Endothelial cell of umbilical vein (primary cell): Measurements from ENCODE around the gene GPR25. TPM values are rescaled to one million over a fixed set of nuclear protein-coding genes. Genes with fewer than 3 reads are reported as not detected.

Source experiments
- BruUV-seq: library from RNA; stranded (reverse); fragments of 400-500 nt; replicated peaks from 2 replicates; lab custom pipeline; 2021; lab: Mats Ljungman, UMichigan
- CTCF ChIA-PET: fragments of 300-600, 350-600 bp; sonication (Branson Sonifier 250); formaldehyde crosslinking; loops from one replicate; lab custom pipeline; 2021; ENCODE audit warnings: antibody characterized with exemption, inconsistent platforms; lab: Charles Lee
- POLR2A ChIA-PET: fragments of 300-600, 350-600 bp; sonication (Branson Sonifier 250); formaldehyde crosslinking; loops from one replicate; lab custom pipeline; 2021; ENCODE audit warnings: antibody characterized with exemption, inconsistent platforms; lab: Charles Lee
- DNase-seq: peaks from one replicate; pipeline ENCODE4 v3.0.0-alpha.2; 2011; ENCODE audit warnings: low read depth, low spot score
- FAIRE-seq: peaks from 2 replicates; lab custom pipeline; 2011; peaks lifted over from hg19 to GRCh38; lab: Jason Lieb, UNC
- H2AFZ ChIP-seq: 2 replicates; pipeline ENCODE4 v1.6.0; 2012; ENCODE audit warnings: low read depth, low read length, control low read depth, inconsistent platforms
- H3K27ac ChIP-seq: 2 replicates; pipeline ENCODE4 v1.5.1; 2011; ENCODE audit warnings: low read depth, mild to moderate bottlenecking, control low read depth, low read length, moderate library complexity; ENCODE audit not compliant: insufficient read depth
- H3K27me3 ChIP-seq, 2 experiments: 2 replicates each; pipeline versions ENCODE4 v1.6.0 to v1.6.1; 2011; ENCODE audit warnings: low read length in 2 of 2, mixed read lengths in 1 of 2; ENCODE audit not compliant: control insufficient read depth in 2 of 2, insufficient read depth in 2 of 2
- H3K36me3 ChIP-seq, 2 experiments: 2 replicates in 1 of 2; 3 replicates in 1 of 2; pipeline ENCODE4 v1.5.1; 2011; ENCODE audit warnings: low read length in 2 of 2, mild to moderate bottlenecking in 1 of 2, moderate library complexity in 1 of 2; ENCODE audit not compliant: control insufficient read depth in 2 of 2, insufficient read depth in 2 of 2; ENCODE audit errors: extremely low read depth in 1 of 2
- H3K4me1 ChIP-seq: 3 replicates; pipeline ENCODE4 v1.5.1; 2011; ENCODE audit warnings: mild to moderate bottlenecking, low read length; ENCODE audit not compliant: control insufficient read depth, insufficient read depth; ENCODE audit errors: extremely low read depth
- H3K4me2 ChIP-seq: 2 replicates; pipeline ENCODE4 v1.6.1; 2011; ENCODE audit warnings: low read length, control low read depth, mixed read lengths; ENCODE audit not compliant: insufficient read depth
- H3K4me3 ChIP-seq, 3 experiments: fragments of 200-600 bp in 1 of 3; sonication (generic), shearing (Covaris generic) in 1 of 3; replicated peaks in 1 of 3; 2 replicates each; pipeline ENCODE4 v1.5.1; 2011 to 2016; ENCODE audit warnings: control low read depth in 3 of 3, low read length in 3 of 3, mild to moderate bottlenecking in 2 of 3, inconsistent platforms in 1 of 3, low read depth in 1 of 3, moderate library complexity in 1 of 3; ENCODE audit not compliant: insufficient read depth in 1 of 3
- H3K79me2 ChIP-seq: 2 replicates; pipeline ENCODE4 v1.6.0; 2012; ENCODE audit warnings: low read length, inconsistent platforms; ENCODE audit not compliant: control insufficient read depth, insufficient read depth
- H3K9ac ChIP-seq: replicated peaks from 2 replicates; pipeline ENCODE3; 2011; ENCODE audit warnings: low read length, control low read depth; ENCODE audit not compliant: insufficient read depth; ENCODE audit errors: extremely low read depth
- H3K9me1 ChIP-seq: replicated peaks from 3 replicates; pipeline ENCODE4 v1.6.0; 2011; ENCODE audit warnings: mild to moderate bottlenecking, low read length; ENCODE audit not compliant: control insufficient read depth, insufficient read depth; ENCODE audit errors: extremely low read depth
- H3K9me3 ChIP-seq: replicated peaks from 2 replicates; pipeline ENCODE4 v1.5.1; 2012; ENCODE audit warnings: low read length, inconsistent platforms; ENCODE audit not compliant: control insufficient read depth, insufficient read depth
- H4K20me1 ChIP-seq: replicated peaks from 2 replicates; pipeline ENCODE3; 2011; ENCODE audit warnings: mild to moderate bottlenecking, low read length; ENCODE audit not compliant: control insufficient read depth, insufficient read depth; ENCODE audit errors: extremely low read depth
- EZH2 ChIP-seq: IDR thresholded peaks from 2 replicates; pipeline ENCODE4 v1.6.1; 2012; ENCODE audit warnings: borderline replicate concordance, low read depth, mild to moderate bottlenecking, moderate library complexity, low read length, inconsistent platforms; ENCODE audit not compliant: severe bottlenecking
- GATA2 ChIP-seq: IDR thresholded peaks from 2 replicates; pipeline ENCODE4 v1.7.0; 2011; ENCODE audit warnings: low read depth, mild to moderate bottlenecking, moderate library complexity, mixed read lengths, low read length; ENCODE audit not compliant: insufficient read length, insufficient read depth
- JUN ChIP-seq: IDR thresholded peaks from 2 replicates; pipeline ENCODE4 v1.6.1; 2011; ENCODE audit warnings: borderline replicate concordance, low read depth; ENCODE audit not compliant: insufficient read length, insufficient read depth
- MYC ChIP-seq: IDR thresholded peaks from one replicate; pipeline ENCODE4 v1.6.1; 2011; ENCODE audit warnings: mild to moderate bottlenecking, low read depth, low read length
- POLR2A ChIP-seq: IDR thresholded peaks from 2 replicates; pipeline ENCODE4 v1.6.1; 2012; ENCODE audit warnings: low read depth, mild to moderate bottlenecking, control low read depth, low read length
- POLR2AphosphoS5 ChIP-seq: IDR thresholded peaks from 2 replicates; pipeline ENCODE4 v1.6.1; 2012; ENCODE audit warnings: low read depth, mild to moderate bottlenecking, control low read depth, low read length, moderate library complexity; ENCODE audit not compliant: insufficient read depth
- dilution Hi-C: fragments of 300-500 bp; cut with MboI; formaldehyde crosslinking; loops from one replicate; pipeline ENCODE4 v1.15.0; 2019; ENCODE audit warnings: low sequenced_read_pairs; ENCODE audit not compliant: extremely low pct_ligation_motif_present
- intact Hi-C: fragments of 100-400 bp; cut with micrococcal nuclease; formaldehyde crosslinking; loops from one replicate; pipeline ENCODE4 v1.10.0; 2022
- polyA plus RNA-seq, 4 experiments: library from polyadenylated mRNA; depleted of rRNA in 3 of 4; stranded (reverse) in 3 of 4; unstranded in 1 of 4; fragments of >200 nt; gene quantifications; 2 replicates each; pipeline versions ENCODE4 v1.2.1 to v1.2.3, GENCODE V29; 2011 to 2012; ENCODE audit warnings: missing spikeins in 1 of 4
- total RNA-seq: library from RNA; stranded (reverse); gene quantifications from 2 replicates; pipeline ENCODE4 v1.2.3, GENCODE V29; 2021
- TF ChIP-seq, protein P1 (sequence below), 2 donors: IDR thresholded peaks; 1 replicate in 1 of 2; 2 replicates in 1 of 2; pipeline ENCODE4 v1.5.1; 2011; ENCODE audit warnings: low read length in 2 of 2, mild to moderate bottlenecking in 2 of 2, moderate library complexity in 2 of 2, control low read depth in 1 of 2, inconsistent platforms in 1 of 2, low read depth in 1 of 2; ENCODE audit not compliant: insufficient read depth in 1 of 2; ENCODE audit errors: extremely low read depth in 1 of 2

The GPR25 gene
- total and polyA plus RNA-seq, 2 donors (not counting 3 experiments of a cell fraction or from before 2014, with no cell fraction given) = not detected

GRCh38 chr1:200875416-200875815 is 2.6 kb downstream of the GPR25 start:
- Histone ChIP-seq H3K79me2 (no peaks in the 10 kb centered on the region), H4K20me1 (no peaks in the 10 kb centered on the region), H3K27ac (no peak overlapping the region), H3K9me1 (no peaks in the 10 kb centered on the region), H3K9me3 (no peaks in the 10 kb centered on the region), H3K4me2 (no peak overlapping the region), H3K9ac (no peak overlapping the region), H3K27me3 (peaks cover 60% of the 10 kb centered on the region in 2 experiments), H3K36me3 (no peaks in the 10 kb centered on the region), H3K4me1 (peaks cover 10% of the 10 kb centered on the region), H3K4me3 (no peak overlapping the region), H2AFZ (no peak overlapping the region)
- ChIA-PET CTCF (no interaction called here), POLR2A (no interaction called here)
- FAIRE-seq (no peak), DNase-seq (no peak)
- TF ChIP-seq MYC (no peak), GATA2 (no peak), JUN (no peak), EZH2 (no peak), POLR2AphosphoS5 (no peak), POLR2A (no peak)
- TF ChIP-seq, protein P1, sequence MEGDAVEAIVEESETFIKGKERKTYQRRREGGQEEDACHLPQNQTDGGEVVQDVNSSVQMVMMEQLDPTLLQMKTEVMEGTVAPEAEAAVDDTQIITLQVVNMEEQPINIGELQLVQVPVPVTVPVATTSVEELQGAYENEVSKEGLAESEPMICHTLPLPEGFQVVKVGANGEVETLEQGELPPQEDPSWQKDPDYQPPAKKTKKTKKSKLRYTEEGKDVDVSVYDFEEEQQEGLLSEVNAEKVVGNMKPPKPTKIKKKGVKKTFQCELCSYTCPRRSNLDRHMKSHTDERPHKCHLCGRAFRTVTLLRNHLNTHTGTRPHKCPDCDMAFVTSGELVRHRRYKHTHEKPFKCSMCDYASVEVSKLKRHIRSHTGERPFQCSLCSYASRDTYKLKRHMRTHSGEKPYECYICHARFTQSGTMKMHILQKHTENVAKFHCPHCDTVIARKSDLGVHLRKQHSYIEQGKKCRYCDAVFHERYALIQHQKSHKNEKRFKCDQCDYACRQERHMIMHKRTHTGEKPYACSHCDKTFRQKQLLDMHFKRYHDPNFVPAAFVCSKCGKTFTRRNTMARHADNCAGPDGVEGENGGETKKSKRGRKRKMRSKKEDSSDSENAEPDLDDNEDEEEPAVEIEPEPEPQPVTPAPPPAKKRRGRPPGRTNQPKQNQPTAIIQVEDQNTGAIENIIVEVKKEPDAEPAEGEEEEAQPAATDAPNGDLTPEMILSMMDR (IDR thresholded peaks at IDR 0.05; ENCODE audit: extremely low read depth in 1 of 2, insufficient read depth in 1 of 2, low read depth in 1 of 2, low read length in 2 of 2) = no peak
- dilution Hi-C loops = no loop called here
- BruUV-seq = no TSS peak
- intact Hi-C loops = no loop called here
